Hair follicle dermal papilla cell (primary cell): ENCODE data around the gene HAND2. TPM values are rescaled to one million over a fixed set of nuclear protein-coding genes. Genes with fewer than 3 reads are reported as not detected.

Experiments used
- total RNA-seq: library from RNA; depleted of rRNA; stranded (reverse); fragments of >200 nt; gene quantifications from 2 replicates; pipeline ENCODE4 v1.2.3, GENCODE V29; 2012

The HAND2 gene
- 0.49 and 0.65 TPM in 2 replicates for total RNA-seq

GRCh38 chr4:173529477-173530325 is at the start of gene HAND2:
TSS of gene HAND2 (minus strand) at chr4:173530229. CDS start at chr4:173529289, 940 bp downstream.

Other genes with a start within 250 kb of the HAND2 start
- 12.9 and 14.0 TPM in 2 replicates for gene HMGB2, start 195.9 kb downstream of the HAND2 start, total RNA-seq
- 22.7 and 23.9 TPM in 2 replicates for gene SAP30, start 159.3 kb downstream of the HAND2 start, total RNA-seq
- under 0.01 and 0.16 TPM in 2 replicates for gene SCRG1, start 131.1 kb downstream of the HAND2 start, total RNA-seq